ENCODE results near the gene PRDM5. TPM values are rescaled to one million over a fixed set of nuclear protein-coding genes. Genes with fewer than 3 reads are reported as not detected.
"Not testable (repeated sequence)": the region's sequence is repeated elsewhere in the genome, so short reads cannot be mapped to it uniquely, and the experiment has no call there.

PRDM5 gene
- total RNA-seq, 1 donor from 2014 or later, result 14.8 TPM

- no peak overlapping the region for H3K27ac ChIP-seq
- peaks cover 5% of the 10 kb centered on the region for H3K9me3 ChIP-seq
- no peaks in the 10 kb centered on the region for H3K4me1 ChIP-seq
- no peak for TF ChIP-seq CTCF (IDR thresholded peaks at IDR 0.05)
- no peaks in the 10 kb centered on the region for H3K36me3 ChIP-seq
- ATAC-seq (no peak), DNase-seq (no peak)
- H3K27me3 ChIP-seq (ENCODE audit: low read depth), result no peaks in the 10 kb centered on the region
- intact Hi-C loops (cut with DNase I), result no loop called here
- H3K4me3 ChIP-seq, result no peak overlapping the region
These were observed 167.9 kb downstream of the PRDM5 start for GRCh38 chr4:120754590-120754989.

- Histone ChIP-seq H3K27me3 (ENCODE audit: low read depth) (no peaks in the 10 kb centered on the region), H3K4me3 (no peak overlapping the region), H3K27ac (no peak overlapping the region), H3K36me3 (no peaks in the 10 kb centered on the region), H3K4me1 (no peaks in the 10 kb centered on the region), H3K9me3 (peaks cover 5% of the 10 kb centered on the region)
- DNase-seq (no peak), ATAC-seq (no peak)
- no peak for TF ChIP-seq CTCF (IDR thresholded peaks at IDR 0.05)
- intact Hi-C loops (cut with DNase I), result no loop called here
These were observed 168.7 kb downstream of the PRDM5 start for GRCh38 chr4:120753854-120754253.

- intact Hi-C loops (cut with DNase I), result no loop called here
- Histone ChIP-seq H3K9me3 (peaks cover 5% of the 10 kb centered on the region), H3K27me3 (ENCODE audit: low read depth) (no peaks in the 10 kb centered on the region), H3K36me3 (no peaks in the 10 kb centered on the region), H3K4me3 (no peak overlapping the region), H3K4me1 (no peaks in the 10 kb centered on the region), H3K27ac (no peak overlapping the region)
- no peak for TF ChIP-seq CTCF (IDR thresholded peaks at IDR 0.05)
- DNase-seq (no peak), ATAC-seq (no peak)
These were observed 172.4 kb downstream of the PRDM5 start for GRCh38 chr4:120750152-120750525.

- H3K27ac ChIP-seq, result no peak overlapping the region
These were observed 172.9 kb downstream of the PRDM5 start for GRCh38 chr4:120749445-120750151.

GRCh38 chr4:120741636-120742035, 180.9 kb downstream of the PRDM5 start:
- DNase-seq, result not testable (repeated sequence)

More at GRCh38 chr4:120749445-120750151, 172.9 kb downstream of the PRDM5 start:
- no peak for TF ChIP-seq CTCF (IDR thresholded peaks at IDR 0.05)
- peaks cover 5% of the 10 kb centered on the region for H3K9me3 ChIP-seq
- ATAC-seq (peak in 1 of 2 donors; percentile 59), DNase-seq (no peak)
- H3K27me3 ChIP-seq (ENCODE audit: low read depth), result no peaks in the 10 kb centered on the region
- intact Hi-C loops (cut with DNase I), result no loop called here
- H3K36me3 ChIP-seq, result no peaks in the 10 kb centered on the region
- no peaks in the 10 kb centered on the region for H3K4me1 ChIP-seq
- H3K4me3 ChIP-seq, result no peak overlapping the region

GRCh38 chr4:120736312-120736711, 186.2 kb downstream of the PRDM5 start:
- DNase-seq (no peak), ATAC-seq (no peak)
- H3K36me3 ChIP-seq, result no peaks in the 10 kb centered on the region
- TF ChIP-seq CTCF (IDR thresholded peaks at IDR 0.05), result no peak
- no peaks in the 10 kb centered on the region for H3K4me1 ChIP-seq
- no peak overlapping the region for H3K27ac ChIP-seq
- intact Hi-C loops (cut with DNase I), result no loop called here
- H3K4me3 ChIP-seq, result no peak overlapping the region
- no peaks in the 10 kb centered on the region for H3K9me3 ChIP-seq
- no peaks in the 10 kb centered on the region for H3K27me3 ChIP-seq (ENCODE audit: low read depth)

More at GRCh38 chr4:120741636-120742035, 180.9 kb downstream of the PRDM5 start:
- H3K36me3 ChIP-seq; H3K4me3 ChIP-seq; H3K9me3 ChIP-seq; H3K27ac ChIP-seq; intact Hi-C loops (cut with DNase I); H3K4me1 ChIP-seq; H3K27me3 ChIP-seq (ENCODE audit: low read depth); ATAC-seq: not testable (repeated sequence)

Measured in lower lobe of right lung (tissue), 2 donors.